SIG-M5 (cell line): ENCODE data around the gene SPC24.
"Not testable (repeated sequence)": the region's sequence is repeated elsewhere in the genome, so short reads cannot be mapped to it uniquely, and the experiment has no call there.

Experiments
- DNase-seq: peaks from one replicate; lab custom pipeline; 2025; lab: John Stamatoyannopoulos, UW

The SPC24 gene

GRCh38 chr19:11191934-11192333 lies 36.4 kb upstream of the SPC24 start:
- DNase-seq: no peak

GRCh38 chr19:11191273-11191755 lies 35.7 kb upstream of the SPC24 start:
- no peak for DNase-seq

- DNase-seq: no peak
Observed at GRCh38 chr19:11190501-11190900, 34.9 kb upstream of the SPC24 start.

- DNase-seq: no peak
Observed at GRCh38 chr19:11187441-11187840, 31.9 kb upstream of the SPC24 start.

GRCh38 chr19:11182994-11183393 lies 27.4 kb upstream of the SPC24 start:
- DNase-seq: no peak

- DNase-seq: no peak
Observed at GRCh38 chr19:11181488-11181887, 25.9 kb upstream of the SPC24 start.

- not testable (repeated sequence) for DNase-seq
Observed at GRCh38 chr19:11180975-11181374, 25.4 kb upstream of the SPC24 start.

GRCh38 chr19:11180346-11180745 lies 24.8 kb upstream of the SPC24 start:
- no peak for DNase-seq

- no peak for DNase-seq
Observed at GRCh38 chr19:11179716-11180297, 24.2 kb upstream of the SPC24 start.

GRCh38 chr19:11179145-11179465 lies 23.5 kb upstream of the SPC24 start:
- not testable (repeated sequence) for DNase-seq

- DNase-seq: no peak
Observed at GRCh38 chr19:11177592-11177991, 22.0 kb upstream of the SPC24 start.

GRCh38 chr19:11176466-11177193 lies 21.0 kb upstream of the SPC24 start:
- no peak for DNase-seq

- DNase-seq: no peak
Observed at GRCh38 chr19:11175920-11176319, 20.3 kb upstream of the SPC24 start.

- no peak for DNase-seq
Observed at GRCh38 chr19:11174336-11174735, 18.8 kb upstream of the SPC24 start.

GRCh38 chr19:11173516-11174155 lies 18.1 kb upstream of the SPC24 start:
- DNase-seq: no peak

GRCh38 chr19:11172576-11172975 lies 17.0 kb upstream of the SPC24 start:
- DNase-seq: no peak

GRCh38 chr19:11171144-11171543 lies 15.6 kb upstream of the SPC24 start:
- DNase-seq: no peak

- no peak for DNase-seq
Observed at GRCh38 chr19:11169896-11170678, 14.5 kb upstream of the SPC24 start.

GRCh38 chr19:11168568-11168967 lies 13.0 kb upstream of the SPC24 start:
- no peak for DNase-seq

GRCh38 chr19:11166281-11167142 lies 10.9 kb upstream of the SPC24 start:
- DNase-seq: no peak

- DNase-seq: no peak
Observed at GRCh38 chr19:11165486-11166030, 10.0 kb upstream of the SPC24 start.
